NOMO-1 treated with dmso at 0.1 percent for 144 hours (cell line): ENCODE measurements around the gene ZNF18.

ENCODE experiments used
- DNase-seq: peaks from one replicate; lab custom pipeline; 2025; ENCODE audit not compliant: unreplicated experiment; lab: John Stamatoyannopoulos, UW

ZNF18 gene

GRCh38 chr17:11997147-11997971, at the start of gene ZNF18:
Gene ZNF18, minus strand, starts transcription at chr17:11997475. Its CDS starts 4,646 bp downstream, at chr17:11992829.
- DNase-seq, result peak; percentile 93

GRCh38 chr17:12046786-12047185, 49.5 kb upstream of the ZNF18 start:
- DNase-seq, result no peak

- no peak for DNase-seq
These were observed 46.4 kb upstream of the ZNF18 start for GRCh38 chr17:12043702-12044101.

GRCh38 chr17:12041312-12041711, 44.0 kb upstream of the ZNF18 start:
- DNase-seq, result no peak

GRCh38 chr17:12040478-12040877, 43.2 kb upstream of the ZNF18 start:
- DNase-seq, result no peak

- DNase-seq, result no peak
These were observed 40.7 kb upstream of the ZNF18 start for GRCh38 chr17:12037970-12038369.

- no peak for DNase-seq
These were observed 38.4 kb upstream of the ZNF18 start for GRCh38 chr17:12035673-12036072.

GRCh38 chr17:12034538-12034937, 37.3 kb upstream of the ZNF18 start:
- no peak for DNase-seq

- no peak for DNase-seq
These were observed 31.3 kb upstream of the ZNF18 start for GRCh38 chr17:12028611-12029010.

- DNase-seq, result no peak
These were observed 30.4 kb upstream of the ZNF18 start for GRCh38 chr17:12027658-12028057.

- DNase-seq, result no peak
These were observed 27.1 kb upstream of the ZNF18 start for GRCh38 chr17:12024327-12024726.

GRCh38 chr17:12022310-12022709, 25.0 kb upstream of the ZNF18 start:
- DNase-seq, result no peak

- no peak for DNase-seq
These were observed 24.4 kb upstream of the ZNF18 start for GRCh38 chr17:12021623-12022140.

GRCh38 chr17:12020642-12021622, 23.7 kb upstream of the ZNF18 start, which contains the start of gene MAP2K4:
Gene MAP2K4, plus strand, starts transcription at chr17:12020877. Its CDS starts 10 bp downstream, at chr17:12020887.
- peak; percentile 68 for DNase-seq

GRCh38 chr17:12007466-12007865, 10.2 kb upstream of the ZNF18 start:
- DNase-seq, result no peak

- DNase-seq, result peak; percentile 21
These were observed 2.4 kb upstream of the ZNF18 start for GRCh38 chr17:11999696-12000095.

- no peak for DNase-seq
These were observed 628 bp upstream of the ZNF18 start for GRCh38 chr17:11997972-11998233.

- DNase-seq, result peak; percentile 37
These were observed 541 bp downstream of the ZNF18 start for GRCh38 chr17:11996722-11997146.

- DNase-seq, result no peak
These were observed 5.8 kb downstream of the ZNF18 start for GRCh38 chr17:11991461-11991860.

- DNase-seq, result no peak
These were observed 6.8 kb downstream of the ZNF18 start for GRCh38 chr17:11990363-11990983.

GRCh38 chr17:11986942-11987329, 10.3 kb downstream of the ZNF18 start:
- no peak for DNase-seq
